GM19023 (cell line): ENCODE measurements around the gene TMUB1.
A peak's percentile ranks its signal among the peaks of the same experiment; 100 is the strongest.

Experiments
- ATAC-seq: cut with Tn5 transposase; IDR thresholded peaks from one replicate; pipeline ENCODE4 v1.9.1; 2021; ENCODE audit warnings: mild to moderate bottlenecking, moderate library complexity; ENCODE audit not compliant: unreplicated experiment

Gene TMUB1

GRCh38 chr7:151083071-151083823, at the start of gene TMUB1:
TSS of gene TMUB1 (minus strand) at chr7:151083493. CDS start at chr7:151082563, 930 bp downstream.
- peak; percentile 45 for ATAC-seq

- no peak for ATAC-seq
These were observed 49.3 kb upstream of the TMUB1 start for GRCh38 chr7:151132461-151133205.

GRCh38 chr7:151131592-151132293, 48.5 kb upstream of the TMUB1 start:
- no peak for ATAC-seq

GRCh38 chr7:151131224-151131591, 47.9 kb upstream of the TMUB1 start:
- ATAC-seq = no peak

GRCh38 chr7:151130741-151131157, 47.5 kb upstream of the TMUB1 start:
- no peak for ATAC-seq

- ATAC-seq = no peak
These were observed 46.8 kb upstream of the TMUB1 start for GRCh38 chr7:151129960-151130591.

GRCh38 chr7:151129117-151129959, 46.0 kb upstream of the TMUB1 start:
- no peak for ATAC-seq

GRCh38 chr7:151128716-151129115, 45.4 kb upstream of the TMUB1 start:
- no peak for ATAC-seq

GRCh38 chr7:151128144-151128543, 44.9 kb upstream of the TMUB1 start:
- ATAC-seq = no peak

- ATAC-seq = no peak
These were observed 43.3 kb upstream of the TMUB1 start for GRCh38 chr7:151126491-151127137.

GRCh38 chr7:151125846-151126481, 42.7 kb upstream of the TMUB1 start:
- no peak for ATAC-seq

- no peak for ATAC-seq
These were observed 42.2 kb upstream of the TMUB1 start for GRCh38 chr7:151125470-151125845.

- ATAC-seq = no peak
These were observed 41.7 kb upstream of the TMUB1 start for GRCh38 chr7:151124899-151125399.

GRCh38 chr7:151124481-151124880, 41.2 kb upstream of the TMUB1 start:
- ATAC-seq = no peak

GRCh38 chr7:151123822-151124464, 40.6 kb upstream of the TMUB1 start:
- ATAC-seq = peak; percentile 82

GRCh38 chr7:151123158-151123821, 40.0 kb upstream of the TMUB1 start:
- no peak for ATAC-seq

GRCh38 chr7:151122796-151123157, 39.5 kb upstream of the TMUB1 start:
- no peak for ATAC-seq

GRCh38 chr7:151122276-151122675, 39.0 kb upstream of the TMUB1 start:
- ATAC-seq = no peak
